GM12892 (cell line): Measurements from ENCODE around the gene PLEKHA4.
"Not testable (repeated sequence)": the region's sequence is repeated elsewhere in the genome, so short reads cannot be mapped to it uniquely, and the experiment has no call there.

Experiments
- POLR2A ChIP-seq: IDR thresholded peaks from 2 replicates; pipeline ENCODE4 v1.6.1; 2011; ENCODE audit warnings: low read depth, low read length, control low read depth
- POLR2AphosphoS5 ChIP-seq: IDR thresholded peaks from 2 replicates; pipeline ENCODE4 v1.6.1; 2011; ENCODE audit warnings: low read depth, low read length, control low read depth

DNA sequence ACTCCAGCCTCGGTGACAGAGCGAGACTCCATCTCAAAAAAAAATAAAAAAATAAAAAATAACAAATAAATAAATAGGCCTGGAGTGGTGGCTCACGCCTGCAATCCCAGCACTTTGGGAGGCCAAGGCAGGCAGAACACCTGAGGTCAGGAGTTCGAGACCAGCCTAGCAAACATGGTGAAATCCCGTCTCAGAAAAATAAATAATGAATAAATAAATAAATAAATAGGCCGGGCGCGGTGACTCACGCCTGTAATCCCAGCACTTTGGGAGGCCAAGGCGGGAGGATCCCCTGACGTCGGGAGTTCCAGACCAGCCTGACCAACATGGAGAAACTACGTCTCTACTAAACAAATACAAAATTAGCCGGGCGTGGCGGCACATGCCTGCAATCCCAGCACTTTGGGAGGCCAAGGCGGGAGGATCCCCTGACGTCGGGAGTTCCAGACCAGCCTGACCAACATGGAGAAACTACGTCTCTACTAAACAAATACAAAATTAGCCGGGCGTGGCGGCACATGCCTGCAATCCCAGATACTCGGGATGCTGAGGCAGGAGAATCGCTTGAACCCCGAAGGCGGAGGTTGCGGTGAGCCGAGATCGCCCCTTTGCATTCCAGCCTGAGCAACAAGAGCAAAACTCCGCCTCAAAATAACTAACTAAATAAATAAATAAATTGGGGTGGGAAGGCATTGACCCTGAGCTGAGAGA, 3.2 kb upstream of the PLEKHA4 start:
- TF ChIP-seq POLR2A, POLR2AphosphoS5: not testable (repeated sequence)
